ENCODE measurements around the gene CHD5. TPM values are rescaled to one million over a fixed set of nuclear protein-coding genes. Genes with fewer than 3 reads are reported as not detected.

Gene CHD5
- polyA plus RNA-seq, 1 experiment: 0.04 TPM

- DNase-seq (ENCODE audit: low read depth): no peak
- Histone ChIP-seq H3K4me3 (ENCODE audit: low read depth, low read length) (no peak overlapping the region), H3K36me3 (ENCODE audit: control insufficient read depth, insufficient read depth, low read length) (no peaks in the 10 kb centered on the region), H3K27me3 (ENCODE audit: control insufficient read depth, insufficient read depth, low read length) (peaks cover 4% of the 10 kb centered on the region; the same call in 1 of the 2 replicates)
- CTCF ChIA-PET: interaction anchor here (1.5 kb wide), 1 partner anchor 123 kb away, joined by 5 read pairs; no protein-coding TSS in a partner anchor
- POLR2A ChIA-PET: no interaction called here
- no peak for TF ChIP-seq CTCF (IDR thresholded peaks at IDR 0.05; ENCODE audit: insufficient read depth, low read depth, low read length)
These were observed 22.5 kb downstream of the CHD5 start for GRCh38 chr1:6157528-6158174.

GRCh38 chr1:6157132-6157527 is 23.0 kb downstream of the CHD5 start:
- DNase-seq (ENCODE audit: low read depth): no peak
- ChIA-PET POLR2A (no interaction called here), CTCF (interaction anchor here (1.5 kb wide), 1 partner anchor 123 kb away, joined by 5 read pairs; no protein-coding TSS in a partner anchor)
- Histone ChIP-seq H3K4me3 (ENCODE audit: low read depth, low read length) (no peak overlapping the region), H3K27me3 (ENCODE audit: control insufficient read depth, insufficient read depth, low read length) (peaks cover 4% of the 10 kb centered on the region; the same call in 1 of the 2 replicates), H3K36me3 (ENCODE audit: control insufficient read depth, insufficient read depth, low read length) (no peaks in the 10 kb centered on the region)
- TF ChIP-seq CTCF (IDR thresholded peaks at IDR 0.05; ENCODE audit: insufficient read depth, low read depth, low read length): no peak

- no peak overlapping the region for H3K4me3 ChIP-seq (ENCODE audit: low read depth, low read length)
- no peaks in the 10 kb centered on the region for H3K36me3 ChIP-seq (ENCODE audit: control insufficient read depth, insufficient read depth, low read length)
- ChIA-PET CTCF (no interaction called here), POLR2A (no interaction called here)
- H3K27me3 ChIP-seq (ENCODE audit: control insufficient read depth, insufficient read depth, low read length): peaks cover 2% of the 10 kb centered on the region; the same call in 1 of the 2 replicates
- no peak for TF ChIP-seq CTCF (IDR thresholded peaks at IDR 0.05; ENCODE audit: insufficient read depth, low read depth, low read length)
- no peak for DNase-seq (ENCODE audit: low read depth)
These were observed 25.4 kb downstream of the CHD5 start for GRCh38 chr1:6154525-6155319.

- POLR2A ChIA-PET: no interaction called here
- no peak for TF ChIP-seq CTCF (IDR thresholded peaks at IDR 0.05; ENCODE audit: insufficient read depth, low read depth, low read length)
- no peaks in the 10 kb centered on the region; the same call in 1 of the 2 replicates for H3K27me3 ChIP-seq (ENCODE audit: control insufficient read depth, insufficient read depth, low read length)
- CTCF ChIA-PET: interaction anchor here (0.6 kb wide), 1 partner anchor 42 kb away, joined by 3 read pairs; no protein-coding TSS in a partner anchor
- H3K4me3 ChIP-seq (ENCODE audit: low read depth, low read length): no peak overlapping the region
- DNase-seq (ENCODE audit: low read depth): no peak
- no peaks in the 10 kb centered on the region for H3K36me3 ChIP-seq (ENCODE audit: control insufficient read depth, insufficient read depth, low read length)
These were observed 27.2 kb downstream of the CHD5 start for GRCh38 chr1:6152882-6153281.

GRCh38 chr1:6152181-6152580 is 27.9 kb downstream of the CHD5 start:
- DNase-seq (ENCODE audit: low read depth): no peak
- Histone ChIP-seq H3K36me3 (ENCODE audit: control insufficient read depth, insufficient read depth, low read length) (no peaks in the 10 kb centered on the region), H3K27me3 (ENCODE audit: control insufficient read depth, insufficient read depth, low read length) (no peaks in the 10 kb centered on the region; the same call in 1 of the 2 replicates), H3K4me3 (ENCODE audit: low read depth, low read length) (no peak overlapping the region)
- CTCF ChIA-PET: no interaction called here
- TF ChIP-seq CTCF (IDR thresholded peaks at IDR 0.05; ENCODE audit: insufficient read depth, low read depth, low read length): no peak
- POLR2A ChIA-PET: no interaction called here
